HG02938 (cell line): ENCODE data around the gene CRIP2.

Source experiments
- ATAC-seq: cut with Tn5 transposase; IDR thresholded peaks from one replicate; pipeline ENCODE4 v1.9.1; 2021; ENCODE audit warnings: mild to moderate bottlenecking, moderate library complexity; ENCODE audit not compliant: unreplicated experiment

The CRIP2 gene

GRCh38 chr14:105442834-105443233, 31.8 kb upstream of the CRIP2 start:
- no peak for ATAC-seq

GRCh38 chr14:105444859-105445258, 29.8 kb upstream of the CRIP2 start:
- no peak for ATAC-seq

- ATAC-seq = no peak
Measured at GRCh38 chr14:105445290-105445689, 29.3 kb upstream of the CRIP2 start.

- ATAC-seq = no peak
Measured at GRCh38 chr14:105445901-105446845, 28.4 kb upstream of the CRIP2 start.

- no peak for ATAC-seq
Measured at GRCh38 chr14:105446971-105447370, 27.6 kb upstream of the CRIP2 start.

- ATAC-seq = no peak
Measured at GRCh38 chr14:105447651-105448640, 26.7 kb upstream of the CRIP2 start.

GRCh38 chr14:105448706-105449111, 25.9 kb upstream of the CRIP2 start:
- ATAC-seq = no peak

GRCh38 chr14:105449276-105450122, 25.1 kb upstream of the CRIP2 start:
- ATAC-seq = no peak

GRCh38 chr14:105450123-105450505, 24.5 kb upstream of the CRIP2 start:
- no peak for ATAC-seq

GRCh38 chr14:105450864-105451720, 23.5 kb upstream of the CRIP2 start:
- no peak for ATAC-seq

- ATAC-seq = no peak
Measured at GRCh38 chr14:105452963-105453362, 21.7 kb upstream of the CRIP2 start.

GRCh38 chr14:105453847-105454246, 20.8 kb upstream of the CRIP2 start:
- no peak for ATAC-seq

- ATAC-seq = no peak
Measured at GRCh38 chr14:105455086-105455640, 19.5 kb upstream of the CRIP2 start.

GRCh38 chr14:105455766-105456660, 18.6 kb upstream of the CRIP2 start:
- ATAC-seq = no peak

- ATAC-seq = no peak
Measured at GRCh38 chr14:105456736-105457617, 17.6 kb upstream of the CRIP2 start.

GRCh38 chr14:105458010-105458409, 16.6 kb upstream of the CRIP2 start:
- no peak for ATAC-seq

- no peak for ATAC-seq
Measured at GRCh38 chr14:105458571-105458970, 16.1 kb upstream of the CRIP2 start.
